HepG2 (cell line): ENCODE data around the gene SUMO1. TPM values are rescaled to one million over a fixed set of nuclear protein-coding genes. Genes with fewer than 3 reads are reported as not detected.
A peak's percentile ranks its signal among the peaks of the same experiment; 100 is the strongest.

Experiments
- ARHGAP35 ChIP-seq: sonication (generic); formaldehyde crosslinking; IDR thresholded peaks from 2 replicates; pipeline ENCODE4 v1.9.0; 2022; ENCODE audit warnings: mild to moderate bottlenecking, inconsistent platforms, moderate library complexity, missing genetic modification reagents, borderline replicate concordance
- FOXA1 ChIP-seq, 2 experiments: fragments of 450-650 bp in 1 of 2; sonication (generic) in 1 of 2; formaldehyde crosslinking in 1 of 2; IDR thresholded peaks; 2 replicates each; pipeline versions ENCODE4 v1.4.0 to v1.6.1; 2016 to 2020; ENCODE audit warnings: missing genetic modification reagents in 1 of 2
- GABPB1 ChIP-seq: IDR thresholded peaks from 2 replicates; pipeline ENCODE4 v1.6.1; 2016; ENCODE audit warnings: mild to moderate bottlenecking, missing genetic modification reagents, moderate library complexity, missing compliant biosample characterization
- KLF12 ChIP-seq: sonication (generic); formaldehyde crosslinking; IDR thresholded peaks from 2 replicates; pipeline ENCODE4 v1.4.0; 2020; ENCODE audit warnings: missing genetic modification reagents, borderline replicate concordance
- KLF6 ChIP-seq: IDR thresholded peaks from 2 replicates; pipeline ENCODE4 v1.8.0; 2016; ENCODE audit warnings: missing biosample characterization, missing genetic modification reagents
- RFXAP ChIP-seq: sonication (generic); formaldehyde crosslinking; IDR thresholded peaks from 2 replicates; pipeline ENCODE4 v1.4.0; 2020; ENCODE audit warnings: missing genetic modification reagents, borderline replicate concordance
- SPEN ChIP-seq: sonication (generic); formaldehyde crosslinking; IDR thresholded peaks from 2 replicates; pipeline ENCODE4 v1.5.1; 2020; ENCODE audit warnings: low read depth, mild to moderate bottlenecking, missing genetic modification reagents
- SRSF1 ChIP-seq: fragments of 200-400 bp; formaldehyde crosslinking; optimal IDR thresholded peaks from 2 replicates; pipeline ENCODE3; 2017; ENCODE audit warnings: mild to moderate bottlenecking, low read depth, low read length, moderate library complexity
- TBX3 ChIP-seq: fragments of 450-650 bp; IDR thresholded peaks from 2 replicates; pipeline ENCODE4 v1.6.1; 2017; ENCODE audit warnings: antibody characterized with exemption, mild to moderate bottlenecking, inconsistent platforms, borderline replicate concordance
- ZIK1 ChIP-seq: sonication (generic); formaldehyde crosslinking; IDR thresholded peaks from 2 replicates; pipeline ENCODE4 v1.5.0; 2020; ENCODE audit warnings: mild to moderate bottlenecking, low read depth, missing genetic modification reagents, borderline replicate concordance
- ZNF546 ChIP-seq: sonication (generic); formaldehyde crosslinking; conservative IDR thresholded peaks from 2 replicates; pipeline ENCODE4 v1.8.1; 2023; ENCODE audit warnings: mild to moderate bottlenecking, missing genetic modification reagents
- ZNF7 ChIP-seq: IDR thresholded peaks from 2 replicates; pipeline ENCODE4 v1.6.1; 2016; ENCODE audit warnings: missing biosample characterization, missing genetic modification reagents
- ZNF747 ChIP-seq: sonication (generic); formaldehyde crosslinking; IDR thresholded peaks from 2 replicates; pipeline ENCODE4 v1.8.1; 2023; ENCODE audit warnings: missing genetic modification reagents, mild to moderate bottlenecking, borderline replicate concordance
- polyA plus RNA-seq, 8 experiments: library from polyadenylated mRNA; depleted of rRNA in 3 of 8; stranded (reverse) in 7 of 8; unstranded in 1 of 8; fragments of >200 nt; fragmentation: Illumina TruSeq in 4 of 8; extraction: Trizol in 4 of 8; gene quantifications; 2 replicates each; pipeline versions ENCODE4 v1.2.1 to v1.2.3, GENCODE V29; 2011 to 2016; ENCODE audit warnings: low read depth in 4 of 8, missing spikeins in 1 of 8, mixed read lengths in 1 of 8; ENCODE audit not compliant: insufficient read depth in 1 of 8
- total RNA-seq, 5 experiments: library from RNA; depleted of rRNA; stranded (reverse); fragments of >200 nt; fragmentation: Illumina TruSeq; extraction: Trizol; gene quantifications; 2 replicates each; pipeline ENCODE4 v1.2.3, GENCODE V29; 2016; ENCODE audit warnings: low read depth in 1 of 5
- TF ChIP-seq, protein P1 (sequence below): sonication (generic); formaldehyde crosslinking; IDR thresholded peaks from 2 replicates; pipeline ENCODE4 v1.5.0; 2020; ENCODE audit warnings: mild to moderate bottlenecking, missing genetic modification reagents
- TF ChIP-seq, protein P2 (sequence below): IDR thresholded peaks from 2 replicates; pipeline ENCODE4 v1.6.1; 2012; ENCODE audit warnings: low read length, improper control_type of control experiment
- TF ChIP-seq, protein P3 (sequence below): sonication (generic); formaldehyde crosslinking; IDR thresholded peaks from 2 replicates; pipeline ENCODE4 v1.4.0; 2020; ENCODE audit warnings: missing genetic modification reagents
- TF ChIP-seq, protein P4 (sequence below): sonication (generic); formaldehyde crosslinking; IDR thresholded peaks from 2 replicates; pipeline ENCODE4 v1.5.1; 2020; ENCODE audit warnings: mild to moderate bottlenecking, missing genetic modification reagents, borderline replicate concordance

SUMO1 gene
- total and polyA plus RNA-seq, 2 of the 13 experiments (the other 11 are each of a cell fraction or from before 2014, with no cell fraction given): 101 to 173 TPM

DNA sequence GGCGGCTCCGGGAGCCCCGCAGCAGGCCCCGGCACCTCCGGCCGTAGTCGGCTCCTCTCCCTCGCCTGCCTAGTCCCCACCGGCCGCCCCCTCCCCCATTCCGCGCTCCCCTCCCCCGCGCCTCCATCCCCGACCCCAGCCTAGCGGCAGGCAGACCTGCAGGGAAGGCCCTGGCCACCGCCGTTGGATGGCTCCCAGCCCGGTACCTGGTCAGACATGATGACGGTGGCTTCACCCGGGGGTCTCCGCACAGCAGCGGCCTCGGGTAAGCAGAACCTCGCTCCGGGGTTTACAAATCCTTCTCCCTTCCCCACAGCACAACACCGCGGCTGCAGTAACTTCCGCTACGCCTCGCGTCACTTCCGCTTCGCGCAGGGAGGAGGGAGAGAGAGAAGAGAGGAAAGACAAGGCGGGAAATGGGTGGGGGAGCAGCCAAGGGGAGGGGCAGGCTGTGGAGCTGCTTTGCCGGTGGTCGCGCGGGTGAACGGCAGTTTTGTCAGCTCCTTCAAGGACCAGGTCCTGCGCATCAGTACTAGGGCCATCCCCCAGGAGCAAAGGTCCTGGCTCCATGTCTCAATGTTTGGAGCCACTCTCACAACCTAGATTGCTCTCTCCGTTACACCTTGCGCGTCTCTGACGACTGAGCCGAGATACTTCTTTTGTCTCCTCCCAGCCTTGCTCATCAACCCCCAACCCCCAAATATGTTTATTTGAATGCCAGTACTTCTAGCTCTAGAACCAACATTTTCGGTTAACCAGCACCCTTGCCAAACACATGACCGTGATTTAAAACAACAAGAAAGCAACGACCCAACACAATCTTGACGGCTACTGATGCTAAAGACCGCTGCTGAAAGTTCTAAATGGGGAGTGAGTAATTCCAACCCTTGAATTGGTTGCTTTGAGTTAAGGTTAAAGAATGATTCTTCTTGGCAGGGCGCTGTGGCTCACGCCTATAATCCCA, at the start of gene SUMO1 (continued):
- TF ChIP-seq, protein P1, sequence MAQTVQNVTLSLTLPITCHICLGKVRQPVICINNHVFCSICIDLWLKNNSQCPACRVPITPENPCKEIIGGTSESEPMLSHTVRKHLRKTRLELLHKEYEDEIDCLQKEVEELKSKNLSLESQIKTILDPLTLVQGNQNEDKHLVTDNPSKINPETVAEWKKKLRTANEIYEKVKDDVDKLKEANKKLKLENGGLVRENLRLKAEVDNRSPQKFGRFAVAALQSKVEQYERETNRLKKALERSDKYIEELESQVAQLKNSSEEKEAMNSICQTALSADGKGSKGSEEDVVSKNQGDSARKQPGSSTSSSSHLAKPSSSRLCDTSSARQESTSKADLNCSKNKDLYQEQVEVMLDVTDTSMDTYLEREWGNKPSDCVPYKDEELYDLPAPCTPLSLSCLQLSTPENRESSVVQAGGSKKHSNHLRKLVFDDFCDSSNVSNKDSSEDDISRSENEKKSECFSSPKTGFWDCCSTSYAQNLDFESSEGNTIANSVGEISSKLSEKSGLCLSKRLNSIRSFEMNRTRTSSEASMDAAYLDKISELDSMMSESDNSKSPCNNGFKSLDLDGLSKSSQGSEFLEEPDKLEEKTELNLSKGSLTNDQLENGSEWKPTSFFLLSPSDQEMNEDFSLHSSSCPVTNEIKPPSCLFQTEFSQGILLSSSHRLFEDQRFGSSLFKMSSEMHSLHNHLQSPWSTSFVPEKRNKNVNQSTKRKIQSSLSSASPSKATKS: no peak
- TF ChIP-seq, protein P2, sequence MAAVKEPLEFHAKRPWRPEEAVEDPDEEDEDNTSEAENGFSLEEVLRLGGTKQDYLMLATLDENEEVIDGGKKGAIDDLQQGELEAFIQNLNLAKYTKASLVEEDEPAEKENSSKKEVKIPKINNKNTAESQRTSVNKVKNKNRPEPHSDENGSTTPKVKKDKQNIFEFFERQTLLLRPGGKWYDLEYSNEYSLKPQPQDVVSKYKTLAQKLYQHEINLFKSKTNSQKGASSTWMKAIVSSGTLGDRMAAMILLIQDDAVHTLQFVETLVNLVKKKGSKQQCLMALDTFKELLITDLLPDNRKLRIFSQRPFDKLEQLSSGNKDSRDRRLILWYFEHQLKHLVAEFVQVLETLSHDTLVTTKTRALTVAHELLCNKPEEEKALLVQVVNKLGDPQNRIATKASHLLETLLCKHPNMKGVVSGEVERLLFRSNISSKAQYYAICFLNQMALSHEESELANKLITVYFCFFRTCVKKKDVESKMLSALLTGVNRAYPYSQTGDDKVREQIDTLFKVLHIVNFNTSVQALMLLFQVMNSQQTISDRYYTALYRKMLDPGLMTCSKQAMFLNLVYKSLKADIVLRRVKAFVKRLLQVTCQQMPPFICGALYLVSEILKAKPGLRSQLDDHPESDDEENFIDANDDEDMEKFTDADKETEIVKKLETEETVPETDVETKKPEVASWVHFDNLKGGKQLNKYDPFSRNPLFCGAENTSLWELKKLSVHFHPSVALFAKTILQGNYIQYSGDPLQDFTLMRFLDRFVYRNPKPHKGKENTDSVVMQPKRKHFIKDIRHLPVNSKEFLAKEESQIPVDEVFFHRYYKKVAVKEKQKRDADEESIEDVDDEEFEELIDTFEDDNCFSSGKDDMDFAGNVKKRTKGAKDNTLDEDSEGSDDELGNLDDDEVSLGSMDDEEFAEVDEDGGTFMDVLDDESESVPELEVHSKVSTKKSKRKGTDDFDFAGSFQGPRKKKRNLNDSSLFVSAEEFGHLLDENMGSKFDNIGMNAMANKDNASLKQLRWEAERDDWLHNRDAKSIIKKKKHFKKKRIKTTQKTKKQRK: no peak
- TF ChIP-seq GABPB1 (CRISPR knock-in tag) (peak; percentile 98), ARHGAP35 (peak; percentile 84), ZNF7 (CRISPR knock-in tag) (no peak), KLF12 (CRISPR knock-in tag) (0 out of 2 replicates have a peak, but pooled peaks have one; percentile 52), SPEN (CRISPR knock-in tag) (peak; percentile 89), RFXAP (peak; percentile 62), FOXA1 (IDR thresholded peaks at IDR 0.05) (no peak), FOXA1 (CRISPR knock-in tag; IDR thresholded peaks at IDR 0.05) (peak; percentile 40; the same call in 1 of the 2 replicates), ZIK1 (CRISPR knock-in tag) (peak; percentile 88), ZNF546 (CRISPR knock-in tag) (0 out of 2 replicates have a peak, but pooled peaks have one; percentile 6), KLF6 (CRISPR knock-in tag) (peak; percentile 83), SRSF1 (no peak), ZNF747 (peak; percentile 90), TBX3 (no peak)
- TF ChIP-seq, protein P3, sequence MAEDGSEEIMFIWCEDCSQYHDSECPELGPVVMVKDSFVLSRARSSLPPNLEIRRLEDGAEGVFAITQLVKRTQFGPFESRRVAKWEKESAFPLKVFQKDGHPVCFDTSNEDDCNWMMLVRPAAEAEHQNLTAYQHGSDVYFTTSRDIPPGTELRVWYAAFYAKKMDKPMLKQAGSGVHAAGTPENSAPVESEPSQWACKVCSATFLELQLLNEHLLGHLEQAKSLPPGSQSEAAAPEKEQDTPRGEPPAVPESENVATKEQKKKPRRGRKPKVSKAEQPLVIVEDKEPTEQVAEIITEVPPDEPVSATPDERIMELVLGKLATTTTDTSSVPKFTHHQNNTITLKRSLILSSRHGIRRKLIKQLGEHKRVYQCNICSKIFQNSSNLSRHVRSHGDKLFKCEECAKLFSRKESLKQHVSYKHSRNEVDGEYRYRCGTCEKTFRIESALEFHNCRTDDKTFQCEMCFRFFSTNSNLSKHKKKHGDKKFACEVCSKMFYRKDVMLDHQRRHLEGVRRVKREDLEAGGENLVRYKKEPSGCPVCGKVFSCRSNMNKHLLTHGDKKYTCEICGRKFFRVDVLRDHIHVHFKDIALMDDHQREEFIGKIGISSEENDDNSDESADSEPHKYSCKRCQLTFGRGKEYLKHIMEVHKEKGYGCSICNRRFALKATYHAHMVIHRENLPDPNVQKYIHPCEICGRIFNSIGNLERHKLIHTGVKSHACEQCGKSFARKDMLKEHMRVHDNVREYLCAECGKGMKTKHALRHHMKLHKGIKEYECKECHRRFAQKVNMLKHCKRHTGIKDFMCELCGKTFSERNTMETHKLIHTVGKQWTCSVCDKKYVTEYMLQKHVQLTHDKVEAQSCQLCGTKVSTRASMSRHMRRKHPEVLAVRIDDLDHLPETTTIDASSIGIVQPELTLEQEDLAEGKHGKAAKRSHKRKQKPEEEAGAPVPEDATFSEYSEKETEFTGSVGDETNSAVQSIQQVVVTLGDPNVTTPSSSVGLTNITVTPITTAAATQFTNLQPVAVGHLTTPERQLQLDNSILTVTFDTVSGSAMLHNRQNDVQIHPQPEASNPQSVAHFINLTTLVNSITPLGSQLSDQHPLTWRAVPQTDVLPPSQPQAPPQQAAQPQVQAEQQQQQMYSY (CRISPR knock-in tag): no peak; the same call in 1 of the 2 replicates
- TF ChIP-seq, protein P4, sequence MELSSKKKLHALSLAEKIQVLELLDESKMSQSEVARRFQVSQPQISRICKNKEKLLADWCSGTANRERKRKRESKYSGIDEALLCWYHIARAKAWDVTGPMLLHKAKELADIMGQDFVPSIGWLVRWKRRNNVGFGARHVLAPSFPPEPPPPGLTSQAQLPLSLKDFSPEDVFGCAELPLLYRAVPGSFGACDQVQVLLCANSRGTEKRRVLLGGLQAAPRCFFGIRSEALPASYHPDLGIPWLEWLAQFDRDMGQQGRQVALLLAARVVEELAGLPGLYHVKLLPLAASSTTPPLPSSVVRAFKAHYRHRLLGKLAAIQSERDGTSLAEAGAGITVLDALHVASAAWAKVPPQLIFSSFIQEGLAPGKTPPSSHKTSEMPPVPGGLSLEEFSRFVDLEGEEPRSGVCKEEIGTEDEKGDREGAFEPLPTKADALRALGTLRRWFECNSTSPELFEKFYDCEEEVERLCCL (CRISPR knock-in tag): peak; percentile 74
